ENCODE results near the gene PRKX.

The PRKX gene

GRCh38 chrX:3603026-3603661, 110.3 kb downstream of the PRKX start:
- H3K27ac ChIP-seq (ENCODE audit: low read length): no peak overlapping the region

GRCh38 chrX:3599802-3600430, 113.5 kb downstream of the PRKX start:
- H3K9ac ChIP-seq (ENCODE audit: low read length in 2 of 2): no peak overlapping the region
- H3K27ac ChIP-seq (ENCODE audit: low read length): no peak overlapping the region
- no peaks in the 10 kb centered on the region for H3K36me3 ChIP-seq (ENCODE audit: control insufficient read depth in 2 of 2, insufficient read depth in 2 of 2, low read length in 2 of 2)
- no peaks in the 10 kb centered on the region for H3K27me3 ChIP-seq (ENCODE audit: control insufficient read depth in 1 of 2, insufficient read depth in 2 of 2, low read length in 2 of 2)
- peaks cover 0 to 3% of the 10 kb centered on the region in 2 donors for H3K9me3 ChIP-seq (ENCODE audit: control insufficient read depth in 2 of 2, low read length in 2 of 2)
- H3K4me1 ChIP-seq (ENCODE audit: control insufficient read depth, insufficient read depth, low read length): no peaks in the 10 kb centered on the region
- no peak overlapping the region for H3K4me3 ChIP-seq (ENCODE audit: low read length in 2 of 2)

More at GRCh38 chrX:3603026-3603661, 110.3 kb downstream of the PRKX start:
- Histone ChIP-seq H3K36me3 (ENCODE audit: control insufficient read depth in 2 of 2, insufficient read depth in 2 of 2, low read length in 2 of 2) (no peaks in the 10 kb centered on the region), H3K9ac (ENCODE audit: low read length in 2 of 2) (no peak overlapping the region), H3K27me3 (ENCODE audit: control insufficient read depth in 1 of 2, insufficient read depth in 2 of 2, low read length in 2 of 2) (no peaks in the 10 kb centered on the region), H3K9me3 (ENCODE audit: control insufficient read depth in 2 of 2, low read length in 2 of 2) (peaks cover 0 to 3% of the 10 kb centered on the region in 2 donors), H3K4me3 (ENCODE audit: low read length in 2 of 2) (no peak overlapping the region), H3K4me1 (ENCODE audit: control insufficient read depth, insufficient read depth, low read length) (no peaks in the 10 kb centered on the region)

GRCh38 chrX:3598709-3599108, 114.7 kb downstream of the PRKX start:
- H3K9me3 ChIP-seq (ENCODE audit: control insufficient read depth in 2 of 2, low read length in 2 of 2): peaks cover 0 to 3% of the 10 kb centered on the region in 2 donors
- H3K9ac ChIP-seq (ENCODE audit: low read length in 2 of 2): no peak overlapping the region
- H3K4me1 ChIP-seq (ENCODE audit: control insufficient read depth, insufficient read depth, low read length): no peaks in the 10 kb centered on the region
- H3K4me3 ChIP-seq (ENCODE audit: low read length in 2 of 2): no peak overlapping the region
- H3K27ac ChIP-seq (ENCODE audit: low read length): no peak overlapping the region
- no peaks in the 10 kb centered on the region for H3K36me3 ChIP-seq (ENCODE audit: control insufficient read depth in 2 of 2, insufficient read depth in 2 of 2, low read length in 2 of 2)
- no peaks in the 10 kb centered on the region for H3K27me3 ChIP-seq (ENCODE audit: control insufficient read depth in 1 of 2, insufficient read depth in 2 of 2, low read length in 2 of 2)

GRCh38 chrX:3598046-3598605, 115.3 kb downstream of the PRKX start:
- H3K9ac ChIP-seq (ENCODE audit: low read length in 2 of 2): no peak overlapping the region
- peaks cover 0 to 2% of the 10 kb centered on the region in 2 donors for H3K9me3 ChIP-seq (ENCODE audit: control insufficient read depth in 2 of 2, low read length in 2 of 2)
- H3K27ac ChIP-seq (ENCODE audit: low read length): no peak overlapping the region
- H3K4me3 ChIP-seq (ENCODE audit: low read length in 2 of 2): no peak overlapping the region
- no peaks in the 10 kb centered on the region for H3K4me1 ChIP-seq (ENCODE audit: control insufficient read depth, insufficient read depth, low read length)
- H3K36me3 ChIP-seq (ENCODE audit: control insufficient read depth in 2 of 2, insufficient read depth in 2 of 2, low read length in 2 of 2): no peaks in the 10 kb centered on the region
- H3K27me3 ChIP-seq (ENCODE audit: control insufficient read depth in 1 of 2, insufficient read depth in 2 of 2, low read length in 2 of 2): no peaks in the 10 kb centered on the region

- Histone ChIP-seq H3K9ac (ENCODE audit: low read length in 2 of 2) (no peak overlapping the region), H3K4me3 (ENCODE audit: low read length in 2 of 2) (no peak overlapping the region), H3K9me3 (ENCODE audit: control insufficient read depth in 2 of 2, low read length in 2 of 2) (no peaks in the 10 kb centered on the region), H3K36me3 (ENCODE audit: control insufficient read depth in 2 of 2, insufficient read depth in 2 of 2, low read length in 2 of 2) (no peaks in the 10 kb centered on the region), H3K4me1 (ENCODE audit: control insufficient read depth, insufficient read depth, low read length) (no peaks in the 10 kb centered on the region), H3K27ac (ENCODE audit: low read length) (no peak overlapping the region), H3K27me3 (ENCODE audit: control insufficient read depth in 1 of 2, insufficient read depth in 2 of 2, low read length in 2 of 2) (no peaks in the 10 kb centered on the region)
Observed at GRCh38 chrX:3592184-3592583, 121.3 kb downstream of the PRKX start.

GRCh38 chrX:3589474-3589873, 124.0 kb downstream of the PRKX start:
- H3K9me3 ChIP-seq (ENCODE audit: control insufficient read depth in 2 of 2, low read length in 2 of 2): no peaks in the 10 kb centered on the region
- H3K4me1 ChIP-seq (ENCODE audit: control insufficient read depth, insufficient read depth, low read length): no peaks in the 10 kb centered on the region
- H3K27ac ChIP-seq (ENCODE audit: low read length): no peak overlapping the region
- H3K36me3 ChIP-seq (ENCODE audit: control insufficient read depth in 2 of 2, insufficient read depth in 2 of 2, low read length in 2 of 2): no peaks in the 10 kb centered on the region
- H3K27me3 ChIP-seq (ENCODE audit: control insufficient read depth in 1 of 2, insufficient read depth in 2 of 2, low read length in 2 of 2): no peaks in the 10 kb centered on the region
- no peak overlapping the region for H3K9ac ChIP-seq (ENCODE audit: low read length in 2 of 2)
- H3K4me3 ChIP-seq (ENCODE audit: low read length in 2 of 2): no peak overlapping the region

- Histone ChIP-seq H3K4me3 (ENCODE audit: low read length in 2 of 2) (no peak overlapping the region), H3K36me3 (ENCODE audit: control insufficient read depth in 2 of 2, insufficient read depth in 2 of 2, low read length in 2 of 2) (no peaks in the 10 kb centered on the region), H3K9me3 (ENCODE audit: control insufficient read depth in 2 of 2, low read length in 2 of 2) (no peaks in the 10 kb centered on the region), H3K4me1 (ENCODE audit: control insufficient read depth, insufficient read depth, low read length) (no peaks in the 10 kb centered on the region), H3K27me3 (ENCODE audit: control insufficient read depth in 1 of 2, insufficient read depth in 2 of 2, low read length in 2 of 2) (no peaks in the 10 kb centered on the region), H3K9ac (ENCODE audit: low read length in 2 of 2) (no peak overlapping the region), H3K27ac (ENCODE audit: low read length) (no peak overlapping the region)
Observed at GRCh38 chrX:3585719-3586118, 127.7 kb downstream of the PRKX start.

GRCh38 chrX:3584415-3584996, 128.9 kb downstream of the PRKX start:
- Histone ChIP-seq H3K27ac (ENCODE audit: low read length) (no peak overlapping the region), H3K27me3 (ENCODE audit: control insufficient read depth in 1 of 2, insufficient read depth in 2 of 2, low read length in 2 of 2) (no peaks in the 10 kb centered on the region), H3K4me1 (ENCODE audit: control insufficient read depth, insufficient read depth, low read length) (no peaks in the 10 kb centered on the region), H3K4me3 (ENCODE audit: low read length in 2 of 2) (no peak overlapping the region), H3K9ac (ENCODE audit: low read length in 2 of 2) (no peak overlapping the region), H3K36me3 (ENCODE audit: control insufficient read depth in 2 of 2, insufficient read depth in 2 of 2, low read length in 2 of 2) (no peaks in the 10 kb centered on the region), H3K9me3 (ENCODE audit: control insufficient read depth in 2 of 2, low read length in 2 of 2) (no peaks in the 10 kb centered on the region)

- Histone ChIP-seq H3K27me3 (ENCODE audit: control insufficient read depth in 1 of 2, insufficient read depth in 2 of 2, low read length in 2 of 2) (no peaks in the 10 kb centered on the region), H3K9me3 (ENCODE audit: control insufficient read depth in 2 of 2, low read length in 2 of 2) (no peaks in the 10 kb centered on the region), H3K4me1 (ENCODE audit: control insufficient read depth, insufficient read depth, low read length) (no peaks in the 10 kb centered on the region), H3K9ac (ENCODE audit: low read length in 2 of 2) (no peak overlapping the region), H3K36me3 (ENCODE audit: control insufficient read depth in 2 of 2, insufficient read depth in 2 of 2, low read length in 2 of 2) (no peaks in the 10 kb centered on the region), H3K27ac (ENCODE audit: low read length) (no peak overlapping the region), H3K4me3 (ENCODE audit: low read length in 2 of 2) (no peak overlapping the region)
Observed at GRCh38 chrX:3582451-3582850, 131.0 kb downstream of the PRKX start.

- no peaks in the 10 kb centered on the region for H3K4me1 ChIP-seq (ENCODE audit: control insufficient read depth, insufficient read depth, low read length)
- no peak overlapping the region for H3K9ac ChIP-seq (ENCODE audit: low read length in 2 of 2)
- no peaks in the 10 kb centered on the region for H3K36me3 ChIP-seq (ENCODE audit: control insufficient read depth in 2 of 2, insufficient read depth in 2 of 2, low read length in 2 of 2)
- no peak overlapping the region for H3K27ac ChIP-seq (ENCODE audit: low read length)
- H3K4me3 ChIP-seq (ENCODE audit: low read length in 2 of 2): no peak overlapping the region
- H3K27me3 ChIP-seq (ENCODE audit: control insufficient read depth in 1 of 2, insufficient read depth in 2 of 2, low read length in 2 of 2): no peaks in the 10 kb centered on the region
- H3K9me3 ChIP-seq (ENCODE audit: control insufficient read depth in 2 of 2, low read length in 2 of 2): no peaks in the 10 kb centered on the region
Observed at GRCh38 chrX:3581609-3582108, 131.8 kb downstream of the PRKX start.

All from stomach smooth muscle (tissue), 2 donors.